ENCODE data around the gene CSRP1. TPM values are rescaled to one million over a fixed set of nuclear protein-coding genes. Genes with fewer than 3 reads are reported as not detected.

CSRP1 gene
- total and polyA plus RNA-seq, 9 of the 15 experiments (the other 6 are each of a cell fraction or from before 2014, with no cell fraction given), result 6.8 to 39.4 (median 23.7) TPM

DNA sequence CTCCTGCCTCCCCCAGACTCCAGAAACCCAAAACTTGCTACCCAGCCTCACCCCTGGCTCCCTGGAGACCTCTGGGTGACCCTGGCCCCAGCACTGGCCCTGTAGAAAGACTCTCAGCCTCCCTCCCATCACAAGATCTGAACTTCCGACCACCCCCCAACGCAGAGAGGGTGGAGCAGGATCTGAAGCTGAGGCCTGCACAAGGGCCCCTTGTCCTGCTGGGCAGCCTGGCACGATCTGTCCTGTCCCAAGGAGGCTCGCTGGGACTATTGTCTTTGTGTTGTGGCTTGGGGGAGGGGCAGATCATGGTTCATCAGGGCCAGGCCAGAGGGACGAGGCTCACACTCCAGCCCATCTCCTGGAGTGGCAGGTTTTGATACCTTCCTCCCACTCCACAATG is 57.9 kb downstream of the CSRP1 start:
- H2AFZ ChIP-seq (ENCODE audit: low read depth, low read length), result no peak overlapping the region
- in situ Hi-C loops (cut with MboI) (loop anchor here (5.0 kb wide), 1 partner anchor 63 kb away; no protein-coding TSS in a partner anchor), intact Hi-C loops (cut with micrococcal nuclease) (loop anchor here (1.0 to 10.0 kb wide), 3 partner anchors 31 to 346 kb away; no protein-coding TSS in a partner anchor)
- DNase-seq (ENCODE audit: extremely low read depth in 1 of 4, low spot score in 3 of 4) (no peak), ATAC-seq (no peak), FAIRE-seq (no peak)
- CTCF ChIA-PET (ENCODE audit: low intra/inter-chr PET ratio), result interaction anchor here (3.9 to 8.0 kb wide), 2 partner anchors 32 to 63 kb away, joined by 44 to 90 read pairs; no protein-coding TSS in a partner anchor
- 17% methylated on average over 5 of the region's 5 CpGs for whole genome bisulfite sequencing (ENCODE audit: insufficient coverage, low coverage, missing lambda C conversion rate)
- H3K79me2 ChIP-seq (ENCODE audit: control insufficient read depth, insufficient read depth, low read length), result no peaks in the 10 kb centered on the region
- no peak for TF ChIP-seq SMAD1 (IDR thresholded peaks at IDR 0.05; ENCODE audit: low read depth, low read length, partially characterized antibody)
- no peak for TF ChIP-seq HEY1 (CRISPR knock-in tag; IDR thresholded peaks at IDR 0.05; ENCODE audit: borderline replicate concordance)
- TF ChIP-seq ARID3B (CRISPR knock-in tag; IDR thresholded peaks at IDR 0.05; ENCODE audit: borderline replicate concordance), result no peak
- no peak for TF ChIP-seq KAT7 (CRISPR knock-in tag; IDR thresholded peaks at IDR 0.05; ENCODE audit: borderline replicate concordance)
- TF ChIP-seq GABPB2 (CRISPR knock-in tag; conservative IDR thresholded peaks at IDR 0.05), result no peak
- no peak overlapping the region for H3K27ac ChIP-seq (ENCODE audit: extremely low read depth, low read depth, low read length)
- BruUV-seq (replicated peaks), result no TSS peak
- peaks cover 5 to 15% of the 10 kb centered on the region in 2 experiments; a peak in 3 of 5 replicates for H3K27me3 ChIP-seq (ENCODE audit: control insufficient read depth in 2 of 2, insufficient read depth in 2 of 2, low read length in 2 of 2)
- H3K36me3 ChIP-seq (ENCODE audit: control insufficient read depth, insufficient read depth, low read length), result no peaks in the 10 kb centered on the region
- POLR2A ChIA-PET, result interaction anchor here (1.2 kb wide), 1 partner anchor 14 kb away, joined by 4 read pairs; no protein-coding TSS in a partner anchor
- H3K4me2 ChIP-seq (ENCODE audit: insufficient read depth, low read length), result no peak overlapping the region
- no peak overlapping the region for H3K9ac ChIP-seq (ENCODE audit: insufficient read depth in 1 of 2, low read depth in 2 of 2, low read length in 2 of 2)
- H3K9me3 ChIP-seq (replicated peaks; ENCODE audit: control insufficient read depth, insufficient read depth, low read depth, low read length), result no peaks in the 10 kb centered on the region
- H4K20me1 ChIP-seq (replicated peaks; ENCODE audit: control insufficient read depth, insufficient read depth, low read length), result no peaks in the 10 kb centered on the region
- H3K4me1 ChIP-seq (replicated peaks in 1 of 2; ENCODE audit: control insufficient read depth in 2 of 2, insufficient read depth in 2 of 2, low read length in 2 of 2), result peaks cover 0 to 11% of the 10 kb centered on the region in 2 experiments; a peak in 4 of 5 replicates
- H3K9me1 ChIP-seq (ENCODE audit: control insufficient read depth, insufficient read depth, low read length), result no peaks in the 10 kb centered on the region
- H3K4me3 ChIP-seq, result no peak overlapping the region
